ENCODE data around the gene RFX2.

- no peak for TF ChIP-seq CTCF (IDR thresholded peaks at IDR 0.05)
- TF ChIP-seq EP300 (IDR thresholded peaks at IDR 0.05), result no peak
Observed at GRCh38 chr19:6033744-6034264, 76.5 kb downstream of the RFX2 start.

Measured in ovary (tissue), 3 donors.